Activated T-helper 1 cell treated with Interleukin-2 at 50 U/mL for 16 hours (primary cell): ENCODE results near the gene TREML4.

Experiments used
- DNase-seq: peaks from one replicate; pipeline ENCODE4 v3.0.0-alpha.2; 2020; ENCODE audit warnings: low read depth

The TREML4 gene

DNA sequence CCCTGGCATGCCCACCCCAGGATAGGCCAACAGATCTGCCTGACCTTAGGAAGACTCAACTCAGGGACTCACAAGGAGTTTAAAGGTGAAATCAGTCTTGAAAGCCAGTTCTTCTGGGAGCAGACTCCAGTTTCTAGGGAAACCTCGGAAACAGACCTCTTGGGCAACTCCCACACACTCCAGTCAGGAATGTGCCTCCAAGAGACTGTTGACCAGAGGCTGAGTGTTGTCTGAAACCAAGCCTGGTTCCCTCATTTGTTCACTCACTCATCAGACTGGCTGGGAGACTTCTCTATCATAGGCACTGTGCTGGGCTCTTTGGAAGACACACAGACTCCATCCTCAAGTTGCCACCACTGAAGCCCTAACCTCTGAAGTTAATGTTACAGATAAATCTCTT, 56.6 kb downstream of the TREML4 start:
- DNase-seq: no peak

DNA sequence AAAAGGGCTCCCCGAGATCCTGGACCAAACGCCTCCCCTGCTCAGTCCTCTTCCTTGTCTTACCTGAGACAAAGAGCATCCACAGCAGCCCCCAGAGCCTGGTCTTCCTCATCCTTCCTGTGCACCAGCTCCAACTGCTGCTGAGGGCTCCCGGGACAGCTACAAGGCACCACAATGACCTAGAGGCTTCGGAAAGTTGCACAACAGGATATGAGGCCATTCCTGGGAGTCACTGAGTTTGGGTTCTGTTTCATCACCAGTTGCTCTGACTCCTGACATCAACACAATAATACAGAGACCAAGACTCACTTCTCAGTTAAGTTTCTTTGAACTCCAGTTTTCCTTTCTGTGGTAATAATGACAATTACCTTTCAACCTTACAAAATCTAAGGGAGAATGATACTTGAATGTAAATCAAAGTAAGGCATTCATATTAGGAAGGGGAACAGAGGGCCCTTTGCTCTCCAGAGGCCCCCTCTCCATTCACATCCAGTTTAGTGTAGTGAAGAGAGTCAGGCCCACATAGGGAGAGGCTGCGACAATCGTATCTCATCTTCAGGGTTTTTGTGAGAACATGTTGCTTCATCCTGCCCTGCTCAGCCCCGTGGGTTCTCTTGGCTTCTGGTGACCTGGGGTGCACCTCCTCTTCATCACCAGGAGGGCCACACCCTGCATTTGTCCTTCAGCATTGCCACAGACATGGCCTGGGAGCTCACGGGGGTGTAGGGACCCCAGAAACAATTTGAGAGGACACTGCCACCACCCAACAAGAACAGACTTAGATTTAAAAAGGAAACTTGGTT, 58.6 kb downstream of the TREML4 start, which contains the start of gene TREM1:
Gene TREM1, minus strand, starts transcription at position 139 of the 803 bp plus-strand sequence. Its CDS starts 27 bp downstream, at position 112.
- DNase-seq: no peak

DNA sequence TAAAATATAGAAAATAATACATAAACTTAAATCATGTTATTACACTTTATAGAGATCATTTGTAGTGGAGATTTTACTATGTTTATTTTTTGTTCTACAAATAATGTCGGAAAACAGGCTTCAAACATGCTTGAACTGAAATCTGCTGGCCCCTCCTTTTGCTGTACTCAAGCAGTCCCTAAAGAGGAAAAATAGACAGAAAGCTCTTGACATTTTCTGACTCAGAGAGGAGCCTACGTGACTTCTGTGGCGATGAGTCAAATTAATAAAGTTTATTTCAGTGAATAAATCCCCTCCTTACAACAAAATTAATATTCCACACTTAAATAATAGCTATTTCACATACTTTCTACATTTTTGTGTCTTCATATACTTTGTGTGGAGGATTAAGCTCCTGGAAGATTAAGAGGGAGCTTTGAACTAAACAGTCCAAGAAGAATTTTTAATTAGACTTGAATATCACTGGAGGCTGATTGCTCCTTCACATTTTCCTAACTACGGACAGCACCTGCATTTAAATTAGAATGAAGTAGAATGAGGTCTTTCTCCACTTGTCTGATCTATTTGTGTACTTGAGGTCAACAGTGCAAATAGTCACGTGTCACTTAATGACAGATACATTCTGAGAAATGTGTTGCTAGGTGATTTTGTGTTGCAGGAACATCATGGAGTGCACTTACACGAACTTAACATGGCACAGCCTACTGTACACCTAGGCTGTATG, 60.0 kb downstream of the TREML4 start:
- DNase-seq: no peak
